Caki2 (cell line): ENCODE data around the gene TJP1. TPM values are rescaled to one million over a fixed set of nuclear protein-coding genes. Genes with fewer than 3 reads are reported as not detected.

Experiments
- DNase-seq: peaks from one replicate; pipeline ENCODE4 v3.0.0-alpha.2; 2015; ENCODE audit warnings: low read depth
- in situ Hi-C: cut with HindIII; loops from 2 replicates; pipeline ENCODE4 v1.10.0; 2016; ENCODE audit warnings: low sequenced_read_pairs, low pct_unique_long_range_greater_than_20kb, mixed read lengths
- total RNA-seq: library from RNA; depleted of rRNA; stranded (reverse); fragments of >200 nt; shearing (Covaris generic); gene quantifications from 2 replicates; pipeline ENCODE4 v1.2.3, GENCODE V29; 2014; ENCODE audit warnings: low replicate concordance

The TJP1 gene
- total RNA-seq, 1 experiment from 2014 or later, result 39.3 TPM

DNA sequence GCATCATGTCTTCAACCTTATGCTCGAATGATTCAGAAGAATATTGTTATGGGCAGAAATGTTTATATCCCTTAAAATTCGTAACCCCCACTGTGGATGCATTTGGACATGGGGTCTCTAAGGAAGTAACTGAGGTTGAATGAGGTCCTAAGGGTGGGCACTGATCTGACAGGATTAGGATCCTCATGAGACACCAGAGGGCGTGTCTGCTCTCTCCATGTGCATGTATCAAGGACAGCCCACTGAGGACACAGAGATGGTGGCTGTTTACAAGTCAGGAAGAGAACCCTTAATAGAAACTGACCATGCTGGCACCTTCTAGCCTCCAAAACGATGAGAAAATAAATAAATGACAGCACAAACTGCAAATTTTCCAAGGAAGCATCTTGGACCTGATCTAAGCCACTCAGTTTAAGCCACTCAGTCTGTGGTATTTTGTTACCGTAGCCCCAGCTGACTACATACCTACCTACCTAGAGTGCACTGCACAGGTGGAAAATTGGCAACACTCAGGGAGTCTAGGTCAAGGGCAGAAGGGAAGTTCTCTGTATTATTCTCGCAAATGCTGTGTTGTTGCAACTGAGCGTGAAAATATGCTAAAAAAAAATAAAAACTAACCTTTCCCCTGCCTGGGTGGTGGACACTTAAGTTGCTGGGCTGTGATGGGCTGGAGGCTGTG is 126.6 kb downstream of the TJP1 start:
- in situ Hi-C loops, result no loop called here

DNA sequence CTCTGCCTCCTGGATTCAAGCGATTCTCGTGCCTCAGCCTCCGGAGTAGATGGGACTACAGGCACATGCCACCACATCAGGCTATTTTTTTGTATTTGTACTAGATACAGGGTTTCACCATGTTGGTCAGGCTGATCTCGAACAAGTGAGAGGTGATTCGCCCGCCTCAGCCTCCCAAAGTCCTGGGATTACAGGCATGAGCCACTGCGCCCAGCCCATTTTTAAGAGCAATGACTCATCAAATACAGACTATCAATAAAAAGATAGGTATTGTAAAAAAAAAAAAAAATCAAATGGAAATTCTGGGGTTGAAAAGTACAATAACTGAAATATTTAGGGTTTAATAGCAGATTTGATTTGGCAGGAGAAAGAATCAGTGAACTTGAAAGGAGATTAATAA is 129.0 kb downstream of the TJP1 start:
- in situ Hi-C loops, result no loop called here
- DNase-seq, result no peak

More for the DNA sequence above, 126.6 kb downstream of the TJP1 start:
- no peak for DNase-seq

DNA sequence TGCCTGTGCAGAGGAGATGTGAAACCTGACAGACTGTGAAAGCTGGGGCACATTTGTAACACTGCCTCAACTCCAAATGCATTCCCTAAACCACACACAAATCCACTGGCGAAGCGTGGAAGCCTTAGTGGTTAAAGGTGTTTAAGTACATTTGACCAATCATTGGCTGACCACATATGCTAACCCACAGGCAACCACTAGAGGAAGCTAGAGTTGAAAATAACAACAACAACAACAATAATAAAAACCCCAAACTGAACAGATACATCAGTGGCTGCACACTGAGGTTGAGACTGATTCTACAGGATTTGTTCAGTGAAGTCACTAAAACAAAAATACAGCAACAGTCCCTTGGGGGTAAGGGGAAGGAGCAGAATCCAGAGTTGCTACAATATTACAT is 129.7 kb downstream of the TJP1 start:
- DNase-seq, result no peak

DNA sequence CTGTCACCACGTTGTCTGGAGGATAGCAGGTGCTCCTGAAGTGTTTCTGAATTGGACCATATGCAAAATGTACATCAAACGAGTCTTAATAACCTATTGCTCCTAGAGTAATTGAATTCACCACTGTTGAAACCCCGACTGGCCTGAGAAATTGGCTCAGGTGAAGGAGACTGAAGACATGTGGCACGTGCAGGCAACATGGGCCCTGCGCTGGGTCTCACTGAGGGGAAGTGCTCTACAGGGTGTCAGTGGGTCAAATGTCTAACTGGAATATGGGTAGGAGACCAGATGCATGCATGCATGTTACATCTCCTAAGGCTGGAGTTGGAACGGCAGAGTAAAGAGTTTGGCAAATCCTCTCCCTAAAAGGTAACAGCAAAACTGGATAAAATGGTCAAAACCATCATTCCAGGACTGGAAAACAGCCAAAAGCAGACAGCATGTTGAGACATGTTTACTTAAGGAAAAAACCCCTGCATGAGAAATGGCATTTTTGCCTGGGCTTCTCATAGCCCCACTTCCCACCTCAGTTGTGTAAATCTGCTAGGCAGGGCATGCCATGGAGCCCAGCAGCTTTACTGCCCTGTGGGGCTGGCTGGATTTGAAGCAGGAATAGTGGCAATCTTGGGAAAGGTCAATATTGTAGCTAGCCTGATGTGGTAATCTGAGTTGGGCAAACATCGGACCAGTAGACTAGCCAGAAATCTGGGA is 131.3 kb downstream of the TJP1 start:
- DNase-seq, result no peak
- in situ Hi-C loops, result no loop called here

More for the DNA sequence above, 129.7 kb downstream of the TJP1 start:
- in situ Hi-C loops, result no loop called here

DNA sequence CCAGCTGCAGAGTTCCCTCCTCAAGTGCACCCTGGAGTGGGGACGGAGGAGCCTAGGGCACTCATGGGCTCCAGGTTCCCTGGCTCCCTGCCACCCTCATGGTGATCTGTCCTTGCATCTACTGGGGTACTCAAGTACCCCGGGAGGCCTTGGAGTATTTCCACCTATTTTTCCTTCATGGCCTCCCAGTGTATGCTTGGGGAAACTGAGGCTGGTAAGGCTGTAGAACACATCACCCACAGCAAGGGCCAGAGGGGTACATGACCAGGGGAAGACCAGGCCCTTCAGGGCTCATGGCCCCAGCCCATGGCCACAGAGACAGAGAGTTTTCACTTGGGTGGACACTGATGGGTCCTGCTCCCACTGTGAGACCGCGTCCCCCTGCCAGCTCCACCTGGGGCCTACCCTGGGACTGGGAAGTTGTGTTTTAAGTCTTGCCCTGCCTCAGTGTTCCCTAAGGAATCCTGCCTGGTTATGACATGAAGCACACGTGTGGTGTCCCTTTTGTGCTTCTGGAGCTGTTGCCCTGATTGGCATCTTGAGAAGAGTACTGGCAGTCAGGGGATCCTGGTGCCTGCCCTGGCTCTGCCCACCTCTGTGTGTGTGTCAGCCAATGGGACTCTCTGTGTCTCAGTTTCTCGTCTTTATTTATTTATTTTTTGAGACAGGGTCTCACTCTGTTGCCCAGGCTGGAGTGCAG is 132.8 kb downstream of the TJP1 start:
- DNase-seq, result no peak
- in situ Hi-C loops, result no loop called here

DNA sequence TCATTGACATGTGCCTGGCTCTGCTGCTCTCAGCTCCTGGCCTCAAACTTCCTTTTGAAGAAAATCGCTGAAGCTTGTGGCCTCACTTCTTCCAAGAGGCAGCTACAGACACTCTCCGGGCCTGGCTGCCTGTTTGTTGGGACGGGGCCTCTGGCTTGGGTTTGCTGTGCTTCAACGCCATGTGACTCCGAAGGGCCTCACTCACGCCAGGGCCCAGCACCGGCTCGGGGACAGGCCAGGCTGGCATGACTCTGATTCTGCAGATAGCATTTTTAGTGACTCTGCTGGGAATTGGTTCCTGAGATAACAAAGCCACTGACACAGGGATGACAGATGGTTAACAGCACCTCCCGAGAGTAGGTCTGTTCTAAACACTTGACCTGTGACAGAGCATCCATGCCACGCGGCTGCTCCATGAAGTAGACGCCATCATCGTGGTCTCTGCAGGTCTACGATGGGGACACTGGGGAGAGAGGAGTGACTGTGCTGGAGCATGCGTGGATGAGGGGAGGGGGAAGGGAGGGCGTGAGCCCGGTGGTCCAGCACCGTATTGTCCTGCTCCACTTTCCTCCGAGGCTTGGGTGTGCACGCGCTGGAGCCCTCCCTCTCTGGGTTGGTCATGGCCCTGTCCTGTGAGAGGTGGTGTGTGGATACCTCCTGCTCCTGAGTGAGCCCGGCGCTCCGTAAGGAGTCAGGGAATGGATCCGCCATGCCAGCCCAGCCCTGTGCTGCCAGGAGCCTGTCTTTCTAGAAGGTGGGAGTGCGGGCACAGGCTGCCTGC is 133.6 kb downstream of the TJP1 start:
- DNase-seq, result no peak
- in situ Hi-C loops, result no loop called here

DNA sequence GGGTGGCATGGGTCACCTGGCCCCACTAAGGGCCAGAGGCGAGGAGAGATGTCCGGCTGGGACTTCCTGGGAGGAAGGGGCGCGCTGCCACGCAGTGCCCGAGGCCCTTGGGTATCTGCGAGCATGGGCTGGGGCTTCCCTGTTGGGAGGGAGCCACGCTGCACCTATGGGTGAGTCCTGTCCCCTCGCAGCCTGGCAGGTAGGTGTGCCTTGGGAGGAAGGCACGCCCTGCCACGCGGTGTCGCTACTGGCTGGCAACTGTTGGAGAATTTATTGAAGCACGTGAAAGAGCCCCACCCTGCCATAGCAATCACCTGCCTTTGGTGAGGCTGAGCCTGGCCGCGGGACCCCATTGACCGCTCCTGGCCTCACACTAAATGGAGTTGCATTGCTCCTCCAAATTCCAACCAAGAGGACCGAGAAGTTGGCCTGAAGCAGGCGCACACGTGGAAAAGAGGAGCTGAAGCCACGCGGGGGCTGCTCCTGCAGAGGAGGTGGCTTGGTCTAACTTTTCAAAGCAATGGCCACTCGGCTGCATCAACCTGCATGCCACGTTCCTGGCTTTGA is 134.2 kb downstream of the TJP1 start:
- in situ Hi-C loops, result no loop called here
- no peak for DNase-seq

DNA sequence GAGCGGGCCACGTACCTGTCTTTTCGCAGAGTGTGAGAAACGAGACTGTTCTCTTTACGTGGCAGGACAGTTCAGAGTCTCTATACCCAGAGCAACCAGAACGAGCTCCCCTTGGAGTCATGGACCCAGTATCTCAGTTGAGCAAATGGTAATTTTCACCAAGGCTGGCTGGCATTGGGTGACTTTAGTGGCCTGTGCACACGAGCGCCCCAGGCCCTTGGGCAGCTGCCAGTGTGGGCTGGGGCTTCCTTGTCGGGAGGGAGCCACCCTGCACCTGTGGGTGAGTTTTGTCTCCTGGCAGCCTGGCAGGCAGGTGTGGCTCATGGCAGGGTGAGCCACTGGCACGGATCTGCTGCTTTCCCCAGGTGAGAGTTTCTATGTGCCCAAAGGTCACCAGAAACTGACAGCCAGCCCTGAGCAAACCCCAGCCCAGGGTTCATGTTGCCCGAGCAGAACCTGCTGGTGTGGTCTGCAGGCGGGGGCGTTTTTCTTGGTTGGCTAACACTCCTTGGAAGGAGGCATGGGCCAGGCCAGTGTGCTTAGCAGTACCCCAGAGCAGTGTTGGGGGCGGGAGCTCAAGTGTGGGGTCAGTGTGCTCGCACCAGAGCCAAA is 135.0 kb downstream of the TJP1 start:
- in situ Hi-C loops, result no loop called here

DNA sequence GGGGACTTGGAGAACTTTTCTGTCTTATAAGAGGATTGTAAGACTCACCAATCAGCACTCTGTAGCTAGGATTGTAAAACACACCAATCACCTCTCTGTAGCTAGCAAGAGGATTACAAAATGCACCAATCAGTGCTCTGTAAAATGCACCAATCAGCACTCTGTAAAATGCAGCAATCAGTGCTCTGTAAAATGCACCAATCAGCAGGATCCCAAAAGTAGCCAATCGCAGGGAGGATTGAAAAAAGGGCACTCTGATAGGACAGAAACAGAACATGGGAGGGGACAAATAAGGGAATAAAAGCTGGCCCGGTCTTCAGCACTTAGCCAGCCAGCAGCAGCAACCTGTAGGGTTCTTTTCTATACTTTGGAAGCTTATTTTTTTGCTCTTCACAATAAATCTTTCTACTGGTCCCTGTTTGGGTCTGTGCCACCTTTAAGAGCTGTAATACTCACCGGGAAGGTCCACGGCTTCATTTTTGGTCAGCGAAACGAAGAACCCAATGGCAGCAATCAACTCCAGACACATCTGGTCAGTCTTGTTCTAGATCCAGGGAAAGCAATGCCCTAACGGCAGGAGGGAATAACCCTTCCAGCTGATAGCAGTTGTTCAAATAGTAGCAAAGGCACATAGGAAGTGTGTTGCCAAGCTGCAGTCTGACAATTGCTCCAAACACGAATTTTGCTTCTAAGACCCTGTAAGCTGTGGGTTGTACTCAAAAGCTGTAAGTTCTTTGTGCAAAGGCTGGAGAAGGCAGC is 135.6 kb downstream of the TJP1 start:
- in situ Hi-C loops, result no loop called here
- DNase-seq, result no peak

More for the DNA sequence above, 135.0 kb downstream of the TJP1 start:
- no peak for DNase-seq

DNA sequence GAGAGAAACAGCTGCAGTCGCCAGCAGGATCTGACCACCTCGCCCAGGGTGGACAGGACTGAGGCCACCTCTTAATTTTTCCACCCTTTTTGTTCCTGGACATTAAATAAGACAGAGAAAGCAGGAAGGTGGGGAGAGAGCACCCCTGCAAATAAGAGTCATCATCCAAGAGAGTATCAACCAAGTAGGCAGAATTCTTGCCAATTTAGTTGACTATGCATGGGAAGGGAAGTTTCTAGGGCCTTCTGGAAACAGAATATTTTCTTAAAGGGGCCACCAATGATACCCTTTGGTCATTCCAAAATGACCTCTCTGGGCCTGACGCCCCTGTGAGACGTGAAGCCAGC is 136.2 kb downstream of the TJP1 start:
- no peak for DNase-seq
- in situ Hi-C loops, result no loop called here

DNA sequence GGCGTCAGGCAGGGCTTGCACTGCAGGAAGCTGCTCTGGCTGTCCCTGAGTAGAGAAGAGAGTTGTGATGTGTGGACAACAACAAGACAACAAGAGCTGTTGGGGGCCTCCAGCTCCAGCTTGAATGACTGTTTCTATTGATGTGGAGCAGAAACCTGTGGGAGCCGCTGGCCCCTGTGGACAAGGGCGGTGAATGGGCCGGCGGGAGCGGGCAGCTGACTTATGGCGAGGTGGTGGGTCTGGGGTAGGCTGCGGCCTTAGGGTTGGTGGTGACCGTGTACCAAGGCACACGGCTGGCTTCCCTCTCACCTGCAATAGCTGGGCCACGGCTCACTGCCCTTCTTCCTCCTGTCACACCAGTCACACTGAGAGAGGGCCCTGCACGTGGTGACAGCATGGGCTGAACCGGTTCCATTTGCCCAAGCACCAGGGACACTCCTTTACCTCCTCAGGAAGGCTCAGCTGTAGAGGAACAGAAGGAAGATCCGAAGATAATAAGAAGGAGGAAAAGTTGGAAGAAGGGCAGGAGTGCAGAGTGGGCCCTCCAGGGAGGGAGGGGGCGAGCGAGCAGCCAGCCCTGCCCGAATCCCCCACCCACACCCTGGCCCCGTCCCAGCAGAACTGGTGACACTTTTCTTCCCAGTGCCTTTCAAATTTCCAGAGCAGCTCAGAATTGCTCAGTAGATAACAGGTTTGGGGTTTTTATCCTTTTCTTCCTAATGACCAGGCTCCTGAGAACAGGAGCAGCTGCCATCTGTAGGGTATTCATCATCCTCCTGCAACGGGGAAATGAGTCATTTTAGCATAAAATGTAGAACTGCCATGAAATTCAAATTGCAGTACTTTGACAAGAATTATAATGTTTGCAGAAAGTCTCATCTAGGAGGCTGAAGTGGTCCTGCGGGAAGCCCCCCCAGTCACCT is 136.9 kb downstream of the TJP1 start:
- DNase-seq, result no peak
- in situ Hi-C loops, result no loop called here

DNA sequence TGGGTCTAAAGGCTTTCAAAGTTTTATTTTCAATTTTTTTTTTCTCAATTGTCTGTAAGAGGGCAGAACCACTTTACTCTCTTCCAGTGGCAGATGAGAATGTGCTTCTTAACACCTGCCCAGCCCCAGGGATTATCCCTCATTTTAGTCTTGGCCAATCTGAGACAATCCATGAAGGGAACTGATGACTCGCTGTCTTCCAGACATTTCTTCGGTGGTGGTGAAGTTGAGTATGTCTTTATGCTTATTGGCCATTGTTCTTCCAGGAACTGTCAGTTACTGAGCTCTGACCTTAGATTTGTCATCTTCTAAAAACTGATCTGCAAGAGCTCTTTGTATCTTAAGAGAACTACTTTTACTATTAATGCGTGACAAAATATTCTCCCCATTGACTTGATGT is 139.5 kb downstream of the TJP1 start:
- DNase-seq, result no peak
- in situ Hi-C loops, result no loop called here

DNA sequence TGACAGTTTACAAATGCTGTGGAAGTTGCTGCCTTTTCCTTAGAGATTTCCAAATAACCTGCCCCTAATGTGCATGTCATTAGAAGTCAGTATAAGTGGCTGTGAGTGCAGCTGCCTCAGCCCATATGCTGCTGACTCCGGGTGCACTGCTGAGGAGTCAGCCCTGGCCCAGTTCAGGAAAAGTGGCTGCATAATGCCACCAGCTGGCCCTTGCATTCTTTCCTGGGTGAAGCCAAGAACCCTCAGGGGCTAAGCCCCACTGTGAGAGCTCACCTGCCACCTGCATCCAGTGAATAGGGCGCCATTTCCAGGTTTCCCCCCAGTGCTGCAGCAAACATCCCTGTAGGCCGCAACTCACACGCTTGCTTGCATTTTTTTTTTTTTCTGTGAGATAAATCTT is 139.9 kb downstream of the TJP1 start:
- in situ Hi-C loops, result no loop called here
- DNase-seq, result no peak

DNA sequence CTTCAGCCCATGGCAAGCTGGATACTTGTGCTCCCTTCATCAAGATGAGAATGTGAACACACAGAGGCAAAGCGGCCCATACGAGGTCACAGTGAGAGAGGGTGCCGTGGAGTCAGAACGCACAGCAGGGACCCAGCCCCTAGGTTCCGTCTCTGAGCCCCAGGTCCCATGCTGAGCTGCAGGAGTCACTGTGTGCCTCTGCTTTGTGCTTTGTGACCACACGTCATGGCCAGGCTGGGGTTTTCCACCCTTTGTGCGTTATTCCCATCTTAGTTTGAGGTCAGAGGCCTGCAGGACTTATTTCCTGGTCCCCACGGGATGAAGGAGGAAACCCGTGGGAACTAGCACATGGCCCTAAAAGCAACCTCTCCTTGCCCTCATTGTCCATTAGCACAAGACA is 140.3 kb downstream of the TJP1 start:
- in situ Hi-C loops, result no loop called here
- no peak for DNase-seq

DNA sequence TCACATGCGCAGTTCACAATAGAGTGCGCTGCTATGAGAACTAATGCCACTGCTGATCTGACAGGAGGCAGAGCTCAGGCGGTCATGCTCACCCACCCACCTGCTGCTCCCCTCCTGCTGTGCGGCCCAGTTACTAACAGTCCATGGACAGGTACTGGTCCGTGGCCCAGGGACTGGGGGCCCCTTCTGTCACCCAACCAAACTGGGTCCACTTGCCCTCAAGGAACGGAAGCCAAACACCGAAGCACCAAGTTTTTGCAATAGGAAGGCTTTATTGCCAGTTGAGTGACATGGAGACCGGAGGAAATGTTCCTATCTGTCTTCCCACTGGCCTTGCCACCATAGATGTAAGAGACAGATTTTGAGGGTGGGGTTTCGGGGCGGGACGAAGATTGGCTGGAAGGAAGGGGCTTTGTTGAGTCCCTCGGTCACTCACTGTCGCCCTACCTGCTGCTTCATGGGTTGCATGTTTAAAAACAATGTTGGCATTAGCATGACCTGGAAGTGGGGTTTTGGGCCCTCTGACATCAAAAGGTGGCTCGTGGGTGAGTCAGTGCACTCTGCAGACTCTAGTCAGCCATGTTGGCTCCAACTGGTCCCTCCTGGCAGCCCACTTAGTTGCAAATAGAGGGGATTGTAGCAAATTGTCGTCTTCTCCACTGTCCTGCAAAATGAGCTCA is 141.0 kb downstream of the TJP1 start:
- no peak for DNase-seq
- in situ Hi-C loops, result no loop called here
